HCT116 (cell line): ENCODE measurements around the gene PROCA1. TPM values are rescaled to one million over a fixed set of nuclear protein-coding genes. Genes with fewer than 3 reads are reported as not detected.

ENCODE experiments used
- ATAC-seq: fragments of 200-7000 bp; cut with Tn5 transposase; 2 replicates; pipeline ENCODE4 v1.9.1; 2020; ENCODE audit warnings: mild to moderate bottlenecking, moderate library complexity
- BruUV-seq: library from RNA; stranded (reverse); fragments of 400-500 nt; replicated peaks from 2 replicates; lab custom pipeline; 2021; lab: Mats Ljungman, UMichigan
- CTCF ChIA-PET: fragments of 300-600 bp; sonication (Branson Sonifier 250); formaldehyde crosslinking; loops from one replicate; lab custom pipeline; 2021; ENCODE audit warnings: antibody characterized with exemption; lab: Charles Lee
- POLR2A ChIA-PET: fragments of 300-600, 350-600 bp; sonication (Branson Sonifier 250); formaldehyde crosslinking; loops from one replicate; lab custom pipeline; 2021; ENCODE audit warnings: antibody characterized with exemption; lab: Charles Lee
- RAD21 ChIA-PET, 2 experiments: fragments of 300-600 bp; sonication (Branson Sonifier 250); formaldehyde crosslinking; loops; one replicate each; lab custom pipeline; 2023; ENCODE audit warnings: low total read pairs in 2 of 2; ENCODE audit not compliant: uncharacterized antibody in 2 of 2, unreplicated experiment in 2 of 2, low non-redundant PET in 1 of 2; lab: Charles Lee
- DNase-seq: peaks from one replicate; pipeline ENCODE4 v3.0.0-alpha.2; 2010; ENCODE audit warnings: low read depth, low spot score
- H2AFZ ChIP-seq: fragments of 200-600 bp; shearing (Covaris generic), sonication (generic); 2 replicates; pipeline ENCODE4 v1.6.1; 2017; ENCODE audit warnings: low read depth, mixed run types, mixed read lengths, antibody characterized with exemption, low read length; ENCODE audit not compliant: poor library complexity, severe bottlenecking
- H3K27ac ChIP-seq: 2 replicates; pipeline ENCODE4 v1.5.1; 2012; ENCODE audit warnings: low read depth, low read length
- H3K27me3 ChIP-seq: fragments of 200-600 bp; sonication (generic); 2 replicates; pipeline ENCODE4 v1.6.1; 2016; ENCODE audit warnings: mixed run types, low read length, mixed read lengths; ENCODE audit not compliant: insufficient read depth
- H3K36me3 ChIP-seq, 2 experiments: fragments of 200-500 bp in 1 of 2; fragments of 200-600 bp in 1 of 2; sonication (Bioruptor generic) in 1 of 2; sonication (generic) in 1 of 2; 2 replicates each; pipeline versions ENCODE4 v1.5.1 to v1.6.1; 2014 to 2016; ENCODE audit warnings: low read length in 2 of 2, inconsistent platforms in 1 of 2, mixed read lengths in 1 of 2, mixed run types in 1 of 2; ENCODE audit not compliant: insufficient read depth in 2 of 2, control insufficient read depth in 1 of 2
- H3K4me1 ChIP-seq, 2 experiments: fragments of 200-600 bp in 1 of 2; sonication (generic) in 1 of 2; 2 replicates each; pipeline versions ENCODE4 v1.5.1 to v1.6.1; 2012 to 2017; ENCODE audit warnings: low read length in 2 of 2, inconsistent platforms in 1 of 2, mild to moderate bottlenecking in 1 of 2, mixed read lengths in 1 of 2, mixed run types in 1 of 2, moderate library complexity in 1 of 2; ENCODE audit not compliant: insufficient read depth in 2 of 2, control insufficient read depth in 1 of 2
- H3K4me2 ChIP-seq: fragments of 200-600 bp; sonication (generic); 2 replicates; pipeline ENCODE4 v1.6.1; 2017; ENCODE audit warnings: mixed run types, low read length, mixed read lengths
- H3K4me3 ChIP-seq, 2 experiments: fragments of 200-600 bp in 1 of 2; sonication (generic) in 1 of 2; replicated peaks in 1 of 2; 2 replicates each; pipeline ENCODE4 v1.5.1; 2011 to 2016; ENCODE audit warnings: low read length in 2 of 2, control low read depth in 1 of 2, low read depth in 1 of 2, mild to moderate bottlenecking in 1 of 2, mixed read lengths in 1 of 2, mixed run types in 1 of 2
- H3K79me2 ChIP-seq: fragments of 200-600 bp; sonication (generic); 2 replicates; pipeline ENCODE4 v1.6.1; 2017; ENCODE audit warnings: mild to moderate bottlenecking, mixed run types, low read length, moderate library complexity, mixed read lengths; ENCODE audit not compliant: insufficient read depth
- H3K9ac ChIP-seq: fragments of 200-600 bp; sonication (generic); 2 replicates; pipeline ENCODE4 v1.6.1; 2016; ENCODE audit warnings: low read length, mixed read lengths
- H3K9me2 ChIP-seq: fragments of 200-600 bp; sonication (generic), shearing (Covaris generic); 2 replicates; pipeline ENCODE4 v1.6.1; 2017; ENCODE audit warnings: mixed run types, mild to moderate bottlenecking, moderate library complexity; ENCODE audit not compliant: insufficient read depth
- H3K9me3 ChIP-seq, 2 experiments: fragments of 200-500 bp in 1 of 2; fragments of 200-600 bp in 1 of 2; sonication (Bioruptor generic) in 1 of 2; sonication (generic) in 1 of 2; 2 replicates each; pipeline ENCODE4 v1.6.1; 2014 to 2017; ENCODE audit warnings: low read length in 2 of 2, mixed read lengths in 2 of 2, inconsistent platforms in 1 of 2, low read depth in 1 of 2, mild to moderate bottlenecking in 1 of 2, mixed run types in 1 of 2, moderate library complexity in 1 of 2; ENCODE audit not compliant: control insufficient read depth in 1 of 2, insufficient read depth in 1 of 2
- H4K20me1 ChIP-seq: fragments of 200-600 bp; sonication (generic), shearing (Covaris generic); 2 replicates; pipeline ENCODE4 v1.6.1; 2017; ENCODE audit warnings: mixed run types, mild to moderate bottlenecking, moderate library complexity; ENCODE audit not compliant: insufficient read depth
- CBX3 ChIP-seq: IDR thresholded peaks from 2 replicates; pipeline ENCODE4 v1.6.1; 2012; ENCODE audit warnings: low read depth
- CEBPB ChIP-seq: IDR thresholded peaks from 2 replicates; pipeline ENCODE4 v1.6.1; 2012; ENCODE audit warnings: low read depth
- CTCF ChIP-seq, 3 experiments: fragments of 200-600 bp in 1 of 3; sonication (generic) in 1 of 3; IDR thresholded peaks in 2 of 3; conservative IDR thresholded peaks in 1 of 3; 2 replicates each; pipeline ENCODE4 v1.5.1; 2012 to 2017; ENCODE audit warnings: low read depth in 2 of 3, low read length in 2 of 3, antibody characterized with exemption in 1 of 3, borderline replicate concordance in 1 of 3, control low read depth in 1 of 3, mild to moderate bottlenecking in 1 of 3, mixed read lengths in 1 of 3, mixed run types in 1 of 3, moderate library complexity in 1 of 3; ENCODE audit not compliant: insufficient read depth in 1 of 3
- EGR1 ChIP-seq: IDR thresholded peaks from 2 replicates; pipeline ENCODE4 v1.6.1; 2012; ENCODE audit warnings: low read depth
- ELF1 ChIP-seq: IDR thresholded peaks from 2 replicates; pipeline ENCODE4 v1.6.1; 2012; ENCODE audit warnings: low read depth, borderline replicate concordance
- EZH2phosphoT487 ChIP-seq: fragments of 200-600 bp; IDR thresholded peaks from 2 replicates; pipeline ENCODE4 v1.6.1; 2018; ENCODE audit warnings: antibody characterized with exemption, borderline replicate concordance
- JUND ChIP-seq: IDR thresholded peaks from 2 replicates; pipeline ENCODE4 v1.6.1; 2012
- MAX ChIP-seq: IDR thresholded peaks from 2 replicates; pipeline ENCODE4 v1.6.1; 2012
- POLR2A ChIP-seq: IDR thresholded peaks from 2 replicates; pipeline ENCODE4 v1.7.0; 2011; ENCODE audit warnings: borderline replicate concordance; ENCODE audit not compliant: insufficient read depth, insufficient read length; ENCODE audit errors: extremely low read depth
- RAD21 ChIP-seq: IDR thresholded peaks from 2 replicates; pipeline ENCODE4 v1.6.1; 2012; ENCODE audit warnings: low read depth, mild to moderate bottlenecking
- REST ChIP-seq: IDR thresholded peaks from 2 replicates; pipeline ENCODE4 v1.6.1; 2012; ENCODE audit warnings: low read depth
- SIN3A ChIP-seq: IDR thresholded peaks from 2 replicates; pipeline ENCODE4 v1.6.1; 2012; ENCODE audit warnings: low read depth
- SP1 ChIP-seq: IDR thresholded peaks from 2 replicates; pipeline ENCODE4 v1.6.1; 2012; ENCODE audit warnings: low read depth
- TCF7L2 ChIP-seq: IDR thresholded peaks from 2 replicates; pipeline ENCODE4 v1.7.0; 2011; ENCODE audit warnings: borderline replicate concordance, inconsistent platforms; ENCODE audit not compliant: insufficient read depth, insufficient read length; ENCODE audit errors: extremely low read depth
- YY1 ChIP-seq: IDR thresholded peaks from 2 replicates; pipeline ENCODE4 v1.6.1; 2011; ENCODE audit warnings: low read length, low read depth, moderate library complexity, mild to moderate bottlenecking; ENCODE audit not compliant: insufficient replicate concordance; ENCODE audit errors: extremely low read depth
- ZFX ChIP-seq: fragments of 450-650 bp; IDR thresholded peaks from 2 replicates; pipeline ENCODE4 v1.6.1; 2017
- ZNF274 ChIP-seq: fragments of 200-500 bp; sonication (Bioruptor generic); IDR thresholded peaks from 2 replicates; pipeline ENCODE4 v1.6.1; 2014; ENCODE audit warnings: mild to moderate bottlenecking, low read depth, low read length, inconsistent platforms
- intact Hi-C: fragments of 100-400 bp; cut with micrococcal nuclease; formaldehyde crosslinking; loops from 2 replicates; pipeline ENCODE4 v1.10.0; 2022
- total RNA-seq: library from RNA; stranded (reverse); gene quantifications from one replicate; pipeline ENCODE4 v1.2.1, GENCODE V29; 2021; ENCODE audit not compliant: unreplicated experiment
- TF ChIP-seq, protein P1 (sequence below): IDR thresholded peaks from 2 replicates; pipeline ENCODE4 v1.6.1; 2012

PROCA1 gene
- total RNA-seq, 1 experiment from 2014 or later, result 0.96 TPM

DNA sequence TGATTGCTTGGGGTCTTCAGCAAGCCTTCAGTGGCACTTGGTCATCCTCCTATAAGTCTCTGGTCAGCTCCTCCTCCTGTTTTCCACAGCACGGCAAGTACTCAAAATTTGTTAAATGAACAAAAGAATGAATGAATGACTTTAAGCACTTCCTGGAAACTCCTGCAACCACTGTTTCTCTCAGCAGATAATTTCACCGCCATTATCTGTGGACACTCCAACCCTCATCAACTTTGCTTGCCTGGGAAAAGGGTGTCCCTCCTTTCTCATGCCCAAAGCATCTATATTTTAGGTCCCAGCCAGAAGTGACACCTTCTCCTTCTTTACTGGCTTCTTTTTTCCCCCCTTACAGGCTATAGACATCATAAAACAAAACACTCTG is 4.4 kb downstream of the PROCA1 start:
- Histone ChIP-seq H3K79me2 (no peaks in the 10 kb centered on the region), H2AFZ (no peak overlapping the region), H3K4me2 (no peak overlapping the region), H3K9me2 (no peaks in the 10 kb centered on the region), H3K36me3 (peaks cover 4 to 6% of the 10 kb centered on the region in 2 experiments; a peak in 3 of 4 replicates), H4K20me1 (no peaks in the 10 kb centered on the region), H3K4me1 (peaks cover 9 to 16% of the 10 kb centered on the region in 2 experiments), H3K27me3 (no peaks in the 10 kb centered on the region), H3K9ac (no peak overlapping the region), H3K27ac (no peak overlapping the region), H3K4me3 (no peak overlapping the region), H3K9me3 (no peaks in the 10 kb centered on the region)
- ATAC-seq (no peak), DNase-seq (no peak)
- intact Hi-C loops, result no loop called here
- ChIA-PET CTCF (no interaction called here), POLR2A (interaction anchor here (1.1 kb wide), 1 partner anchor 12 kb away, joined by 4 read pairs; the partner anchor contains the start of gene RPL23A), RAD21 (no interaction called here)
- no TSS peak for BruUV-seq
- TF ChIP-seq JUND (no peak), CEBPB (no peak), CBX3 (no peak), EZH2phosphoT487 (no peak), TCF7L2 (no peak), ELF1 (no peak), EGR1 (no peak), YY1 (no peak), SIN3A (no peak), MAX (no peak), CTCF (IDR thresholded peaks at IDR 0.05 in 2 of 3, conservative IDR thresholded peaks at IDR 0.05 in 1 of 3; ENCODE audit: borderline replicate concordance in 1 of 3, insufficient read depth in 1 of 3, low read depth in 2 of 3, low read length in 2 of 3) (no peak), SP1 (no peak), REST (no peak), POLR2A (no peak), ZFX (no peak), RAD21 (no peak), ZNF274 (no peak)
- TF ChIP-seq, protein P1, sequence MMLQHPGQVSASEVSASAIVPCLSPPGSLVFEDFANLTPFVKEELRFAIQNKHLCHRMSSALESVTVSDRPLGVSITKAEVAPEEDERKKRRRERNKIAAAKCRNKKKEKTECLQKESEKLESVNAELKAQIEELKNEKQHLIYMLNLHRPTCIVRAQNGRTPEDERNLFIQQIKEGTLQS, result no peak
